Activated naive CD4-positive, alpha-beta T cell treated with anti-CD3 and anti-CD28 coated beads, Interleukin-2, amount 50 U/mL, for 24 hours (primary cell): ENCODE results near the gene NPC1L1.
"Not testable (repeated sequence)": the region's sequence is repeated elsewhere in the genome, so short reads cannot be mapped to it uniquely, and the experiment has no call there.

ENCODE experiments used
- H3K27ac Mint-ChIP-seq: one replicate; pipeline ENCODE4 v1.8.0; 2021; ENCODE audit warnings: mild to moderate bottlenecking, mixed read lengths
- H3K27me3 Mint-ChIP-seq: one replicate; pipeline ENCODE4 v1.8.0; 2021; ENCODE audit warnings: mixed read lengths
- H3K36me3 Mint-ChIP-seq: one replicate; pipeline ENCODE4 v1.8.0; 2021; ENCODE audit warnings: mixed read lengths
- H3K4me1 Mint-ChIP-seq: one replicate; pipeline ENCODE4 v1.8.0; 2021; ENCODE audit warnings: mixed read lengths
- H3K4me3 Mint-ChIP-seq: one replicate; pipeline ENCODE4 v1.8.0; 2021; ENCODE audit warnings: mild to moderate bottlenecking, mixed read lengths
- H3K9me3 Mint-ChIP-seq: one replicate; pipeline ENCODE4 v1.8.0; 2021; ENCODE audit warnings: mixed read lengths

NPC1L1 gene

DNA sequence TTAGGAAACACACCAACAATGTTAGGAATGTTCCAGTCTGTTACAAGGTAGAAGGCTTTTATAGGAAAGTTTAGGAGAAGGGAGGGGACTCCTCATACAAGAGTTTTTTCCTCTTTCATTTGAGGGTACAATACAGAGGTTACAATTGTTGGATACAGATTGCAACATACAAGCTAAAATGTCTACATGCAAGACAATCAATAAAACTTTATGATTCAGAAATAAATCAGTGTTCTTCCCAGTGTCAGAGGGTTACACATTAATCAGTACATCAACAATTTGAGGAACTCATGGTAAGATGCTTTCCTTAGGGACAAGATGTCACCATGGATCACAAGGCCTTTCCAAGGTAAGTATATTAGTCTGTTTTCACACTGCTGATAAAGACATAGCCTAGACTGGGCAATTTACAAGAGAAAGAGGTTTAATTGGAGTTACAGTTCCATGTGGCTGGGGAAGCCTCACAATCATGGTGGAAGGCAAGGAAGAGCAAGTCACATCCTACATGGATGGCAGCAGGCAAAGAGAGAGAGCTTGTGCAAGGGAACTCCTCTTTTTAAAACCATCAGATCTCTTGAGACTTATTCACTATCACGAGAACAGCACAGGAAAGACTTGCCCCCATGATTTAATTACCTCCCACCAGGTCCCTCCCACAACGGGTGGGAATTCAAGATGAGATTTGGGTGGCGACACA, 34.4 kb downstream of the NPC1L1 start:
- H3K9me3 Mint-ChIP-seq, H3K27me3 Mint-ChIP-seq, H3K27ac Mint-ChIP-seq, H3K36me3 Mint-ChIP-seq, H3K4me3 Mint-ChIP-seq, H3K4me1 Mint-ChIP-seq: not testable (repeated sequence)

DNA sequence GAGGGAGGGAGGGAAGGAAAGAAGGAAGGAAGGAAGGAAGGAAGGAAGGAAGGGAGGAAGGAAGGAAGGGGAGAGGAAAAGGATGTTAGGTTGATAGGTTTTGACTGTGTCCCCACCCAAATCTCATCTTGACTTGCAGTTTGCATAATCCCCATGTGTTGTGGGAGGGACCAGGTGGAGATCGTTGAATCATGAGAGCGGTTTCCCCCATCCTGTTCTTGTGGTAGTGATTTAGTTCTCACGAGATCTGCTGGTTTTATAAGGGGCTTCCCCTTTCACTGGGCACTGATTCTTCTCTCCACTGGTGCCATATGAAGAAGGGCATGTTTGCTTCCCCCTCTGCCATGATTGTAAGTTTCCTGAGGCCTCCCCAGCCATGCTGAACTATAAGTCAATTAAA, 35.5 kb downstream of the NPC1L1 start:
- H3K27me3 Mint-ChIP-seq = peaks cover 3% of the 10 kb centered on the region
- no peaks in the 10 kb centered on the region for H3K9me3 Mint-ChIP-seq
- H3K27ac Mint-ChIP-seq = no peak overlapping the region
- H3K4me3 Mint-ChIP-seq = no peak overlapping the region
- no peaks in the 10 kb centered on the region for H3K36me3 Mint-ChIP-seq
- H3K4me1 Mint-ChIP-seq = peaks cover 6% of the 10 kb centered on the region

- Mint-ChIP-seq H3K27ac (no peak overlapping the region), H3K27me3 (peaks cover under 1% of the 10 kb centered on the region), H3K4me1 (no peaks in the 10 kb centered on the region), H3K9me3 (no peaks in the 10 kb centered on the region), H3K4me3 (no peak overlapping the region), H3K36me3 (no peaks in the 10 kb centered on the region)
Measured at GRCh38 chr7:44498230-44498954, 42.7 kb downstream of the NPC1L1 start.

DNA sequence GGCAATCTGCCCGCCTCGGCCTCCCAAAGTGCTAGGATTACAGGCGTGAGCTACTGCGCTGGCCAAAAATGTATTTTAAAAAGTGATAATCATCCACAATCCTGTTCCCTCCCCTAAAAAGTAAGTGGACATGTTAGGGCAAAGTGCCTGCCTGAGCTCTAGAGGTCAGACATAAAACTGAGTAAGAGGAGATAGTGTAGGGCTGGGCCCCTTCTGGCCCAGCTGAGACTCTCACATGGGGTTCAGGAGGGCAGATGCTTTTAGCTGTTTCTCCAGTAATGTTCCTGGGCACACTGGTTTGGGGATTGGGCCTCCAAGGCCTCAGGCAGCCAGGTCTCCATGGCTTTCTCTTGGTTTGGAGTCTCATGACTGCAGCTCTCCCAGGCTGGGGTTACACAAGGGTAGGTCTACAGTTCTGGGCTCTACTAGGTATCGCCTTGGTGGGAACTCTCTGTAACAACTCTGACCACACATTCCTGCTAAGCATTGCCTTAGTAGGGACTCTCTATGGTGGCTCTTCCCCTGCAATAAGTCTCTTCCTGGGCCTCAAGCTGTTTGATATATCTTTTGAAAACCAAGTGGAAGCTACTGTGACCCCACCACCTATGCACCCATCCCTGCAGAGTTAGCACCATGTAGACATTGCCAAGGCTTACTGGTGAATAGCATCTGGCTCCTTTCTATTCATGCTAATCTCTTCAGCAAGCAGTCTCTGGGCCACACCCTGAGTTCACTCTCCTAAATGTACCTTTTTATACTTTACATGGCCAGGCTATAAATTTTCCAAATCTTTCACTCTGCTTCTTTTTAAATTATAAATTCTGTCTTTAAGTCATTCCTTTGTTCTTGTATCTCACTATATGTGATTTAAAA, 43.7 kb downstream of the NPC1L1 start:
- no peaks in the 10 kb centered on the region for H3K4me1 Mint-ChIP-seq
- H3K4me3 Mint-ChIP-seq = no peak overlapping the region
- H3K9me3 Mint-ChIP-seq = no peaks in the 10 kb centered on the region
- no peaks in the 10 kb centered on the region for H3K27me3 Mint-ChIP-seq
- H3K36me3 Mint-ChIP-seq = no peaks in the 10 kb centered on the region
- H3K27ac Mint-ChIP-seq = no peak overlapping the region

GRCh38 chr7:44496385-44496784, 44.7 kb downstream of the NPC1L1 start:
- Mint-ChIP-seq H3K27me3 (no peaks in the 10 kb centered on the region), H3K4me3 (no peak overlapping the region), H3K27ac (no peak overlapping the region), H3K4me1 (peaks cover under 1% of the 10 kb centered on the region), H3K9me3 (no peaks in the 10 kb centered on the region), H3K36me3 (no peaks in the 10 kb centered on the region)

GRCh38 chr7:44494960-44495359, 46.2 kb downstream of the NPC1L1 start:
- no peak overlapping the region for H3K4me3 Mint-ChIP-seq
- H3K9me3 Mint-ChIP-seq = no peaks in the 10 kb centered on the region
- H3K36me3 Mint-ChIP-seq = no peaks in the 10 kb centered on the region
- H3K27ac Mint-ChIP-seq = no peak overlapping the region
- H3K4me1 Mint-ChIP-seq = peaks cover 9% of the 10 kb centered on the region
- H3K27me3 Mint-ChIP-seq = no peaks in the 10 kb centered on the region

DNA sequence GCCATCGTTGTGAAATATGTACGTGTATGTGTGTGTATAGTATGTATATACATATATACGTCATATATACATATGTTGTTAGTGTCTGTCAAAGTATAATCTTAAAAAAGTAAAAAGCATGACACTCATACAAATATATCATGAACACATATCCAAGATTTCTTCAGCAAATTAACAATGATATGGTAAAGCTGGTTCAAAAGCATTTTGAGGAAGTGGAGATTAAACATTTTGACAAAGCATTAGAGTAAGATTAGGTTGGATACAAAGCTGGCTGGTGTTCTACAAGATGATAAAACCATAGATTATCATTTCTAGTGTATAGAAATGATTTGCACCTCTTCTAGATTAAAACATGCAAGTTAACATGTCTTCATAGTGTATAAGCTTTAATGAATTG, 49.9 kb downstream of the NPC1L1 start:
- Mint-ChIP-seq H3K9me3 (no peaks in the 10 kb centered on the region), H3K4me1 (peaks cover 45% of the 10 kb centered on the region), H3K27ac (peak overlapping the region; percentile 98), H3K27me3 (no peaks in the 10 kb centered on the region), H3K4me3 (peak overlapping the region; percentile 91), H3K36me3 (peaks cover 8% of the 10 kb centered on the region)

GRCh38 chr7:44490351-44491200, 50.6 kb downstream of the NPC1L1 start, which contains the start of gene NUDCD3:
TSS of gene NUDCD3 (minus strand) at chr7:44490658. CDS start at chr7:44490600, 58 bp downstream.
- H3K36me3 Mint-ChIP-seq = peaks cover 8% of the 10 kb centered on the region
- peak within 1 kb of the TSS; percentile 91 for H3K4me3 Mint-ChIP-seq
- H3K27me3 Mint-ChIP-seq = no peaks in the 10 kb centered on the region
- no peaks in the 10 kb centered on the region for H3K9me3 Mint-ChIP-seq
- peaks cover 51% of the 10 kb centered on the region for H3K4me1 Mint-ChIP-seq
- H3K27ac Mint-ChIP-seq = peak within 1 kb of the TSS; percentile 98

DNA sequence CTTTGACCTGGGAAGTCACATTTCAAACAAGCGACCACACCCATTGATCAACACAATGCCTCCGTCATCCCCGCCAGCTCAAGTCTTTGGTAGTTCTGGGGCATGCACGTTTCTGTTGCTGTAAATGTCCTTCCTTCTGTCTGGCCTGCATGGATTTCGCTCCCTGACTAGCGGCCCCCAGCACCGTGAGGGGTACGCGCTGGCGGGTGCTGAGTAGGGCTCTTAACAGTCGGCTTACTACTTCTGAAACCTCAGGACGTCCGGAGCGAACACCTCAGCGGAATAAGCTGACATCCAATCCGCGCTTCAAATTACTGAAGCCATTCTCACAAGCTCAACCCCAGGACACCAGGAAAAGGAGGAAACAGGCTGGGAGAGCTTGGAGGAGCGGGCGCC, 51.2 kb downstream of the NPC1L1 start:
- H3K27me3 Mint-ChIP-seq = no peaks in the 10 kb centered on the region
- H3K9me3 Mint-ChIP-seq = no peaks in the 10 kb centered on the region

GRCh38 chr7:44488955-44489354, 52.2 kb downstream of the NPC1L1 start:
- peak overlapping the region; percentile 91 for H3K4me3 Mint-ChIP-seq

More for the DNA sequence above, 51.2 kb downstream of the NPC1L1 start:
- peak overlapping the region; percentile 91 for H3K4me3 Mint-ChIP-seq
- peak overlapping the region; percentile 98 for H3K27ac Mint-ChIP-seq
- H3K4me1 Mint-ChIP-seq = peaks cover 57% of the 10 kb centered on the region
- peaks cover 12% of the 10 kb centered on the region for H3K36me3 Mint-ChIP-seq

GRCh38 chr7:44486693-44487092, 54.4 kb downstream of the NPC1L1 start:
- peaks cover 87% of the 10 kb centered on the region for H3K4me1 Mint-ChIP-seq
- no peak overlapping the region for H3K27ac Mint-ChIP-seq
- no peaks in the 10 kb centered on the region for H3K27me3 Mint-ChIP-seq
- peak overlapping the region; percentile 77 for H3K4me3 Mint-ChIP-seq
- H3K36me3 Mint-ChIP-seq = peaks cover 38% of the 10 kb centered on the region
- H3K9me3 Mint-ChIP-seq = no peaks in the 10 kb centered on the region

More at GRCh38 chr7:44488955-44489354, 52.2 kb downstream of the NPC1L1 start:
- no peaks in the 10 kb centered on the region for H3K27me3 Mint-ChIP-seq
- H3K9me3 Mint-ChIP-seq = no peaks in the 10 kb centered on the region
- peak overlapping the region; percentile 98 for H3K27ac Mint-ChIP-seq
- H3K4me1 Mint-ChIP-seq = peaks cover 67% of the 10 kb centered on the region
- peaks cover 20% of the 10 kb centered on the region for H3K36me3 Mint-ChIP-seq

GRCh38 chr7:44486001-44486400, 55.1 kb downstream of the NPC1L1 start:
- no peaks in the 10 kb centered on the region for H3K9me3 Mint-ChIP-seq
- H3K36me3 Mint-ChIP-seq = peaks cover 42% of the 10 kb centered on the region
- no peaks in the 10 kb centered on the region for H3K27me3 Mint-ChIP-seq
- H3K4me1 Mint-ChIP-seq = peaks cover 90% of the 10 kb centered on the region
- peak overlapping the region; percentile 15 for H3K27ac Mint-ChIP-seq
- peak overlapping the region; percentile 53 for H3K4me3 Mint-ChIP-seq

DNA sequence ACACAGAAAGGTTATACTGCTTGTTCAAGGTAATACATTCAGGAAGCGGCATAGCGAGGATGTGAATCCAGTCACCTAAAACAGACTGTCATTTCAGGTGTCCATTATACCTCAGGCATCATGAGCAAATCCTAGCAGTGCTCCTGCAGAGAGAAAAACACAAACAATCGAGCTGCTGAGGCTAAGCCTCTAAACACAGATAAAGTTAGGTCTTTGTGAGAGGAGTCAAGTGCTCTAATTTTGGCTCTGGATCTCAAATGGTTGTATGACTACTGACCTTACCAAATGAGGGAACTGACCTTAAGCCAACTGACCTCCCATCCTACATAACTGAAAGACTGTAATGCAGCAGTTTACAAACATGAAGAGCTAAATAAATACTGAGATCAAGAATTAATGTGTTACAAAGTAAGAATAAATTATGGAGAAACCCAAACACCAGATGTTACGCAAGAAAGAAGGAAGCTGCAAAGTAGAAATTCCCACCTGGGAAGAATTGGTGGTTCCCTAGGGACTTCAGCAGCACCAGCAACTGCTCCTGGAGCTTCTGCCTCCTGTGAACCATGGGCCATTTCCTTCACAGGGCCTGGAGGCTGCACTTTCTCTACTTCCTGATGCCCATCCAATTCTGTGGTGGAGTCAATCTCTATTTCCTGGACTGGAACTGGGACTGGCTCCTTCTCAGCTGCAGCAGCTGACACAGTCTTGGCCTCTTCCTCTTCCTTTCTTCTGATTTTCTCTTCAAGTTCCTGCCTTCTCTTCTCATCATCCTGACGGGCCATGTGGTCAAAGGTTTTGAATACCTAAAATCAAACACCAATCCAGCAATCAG, 56.4 kb downstream of the NPC1L1 start:
- Mint-ChIP-seq H3K27ac (peak overlapping the region; percentile 38), H3K27me3 (no peaks in the 10 kb centered on the region), H3K9me3 (no peaks in the 10 kb centered on the region), H3K4me3 (peak overlapping the region; percentile 24), H3K36me3 (peaks cover 44% of the 10 kb centered on the region), H3K4me1 (peaks cover 91% of the 10 kb centered on the region)
